ENCODE measurements around the gene SLC25A11. TPM values are rescaled to one million over a fixed set of nuclear protein-coding genes. Genes with fewer than 3 reads are reported as not detected.

SLC25A11 gene
- total RNA-seq, 1 donor from 2014 or later, result 59.2 TPM

- DNase-seq, result no peak
Observed at GRCh38 chr17:4965311-4965986, 25.6 kb upstream of the SLC25A11 start.

- no peak for DNase-seq
Observed at GRCh38 chr17:4960279-4960922, 20.6 kb upstream of the SLC25A11 start.

GRCh38 chr17:4959261-4959965 lies 19.6 kb upstream of the SLC25A11 start:
- no peak for DNase-seq

GRCh38 chr17:4958102-4958501 lies 18.3 kb upstream of the SLC25A11 start:
- no peak for DNase-seq

- no peak for DNase-seq
Observed at GRCh38 chr17:4956493-4957061, 16.7 kb upstream of the SLC25A11 start.

DNA sequence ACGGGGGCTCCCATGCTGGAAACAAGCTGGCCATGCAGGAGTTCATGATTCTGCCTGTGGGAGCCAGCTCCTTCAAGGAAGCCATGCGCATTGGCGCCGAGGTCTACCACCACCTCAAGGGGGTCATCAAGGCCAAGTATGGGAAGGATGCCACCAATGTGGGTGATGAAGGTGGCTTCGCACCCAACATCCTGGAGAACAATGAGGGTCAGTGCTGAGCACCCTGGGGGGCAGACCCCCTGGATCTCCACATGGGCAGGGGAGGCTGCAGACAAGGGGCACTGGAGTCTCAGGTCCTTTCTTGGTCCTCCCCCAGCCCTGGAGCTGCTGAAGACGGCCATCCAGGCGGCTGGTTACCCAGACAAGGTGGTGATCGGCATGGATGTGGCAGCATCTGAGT lies 15.2 kb upstream of the SLC25A11 start:
- DNase-seq, result no peak

GRCh38 chr17:4953451-4953961 lies 13.7 kb upstream of the SLC25A11 start:
- peak; percentile 34 for DNase-seq

DNA sequence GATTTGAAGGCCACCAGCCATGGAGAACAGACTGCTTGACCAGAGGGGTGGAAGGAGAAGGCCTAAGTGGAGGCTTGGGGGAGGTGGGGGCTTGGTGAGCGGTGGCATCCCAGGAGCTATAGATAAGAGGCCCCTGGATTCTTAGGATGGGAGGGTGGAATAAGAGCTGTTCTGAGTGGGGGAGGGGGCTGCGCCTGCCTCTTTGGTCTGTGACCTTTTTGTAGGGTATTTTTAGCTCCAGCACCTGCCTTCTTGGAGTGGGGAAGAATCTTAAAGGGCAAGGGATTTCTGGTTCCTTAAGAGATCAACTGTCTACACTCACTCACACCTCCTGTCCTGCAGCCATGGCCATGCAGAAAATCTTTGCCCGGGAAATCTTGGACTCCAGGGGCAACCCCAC lies 11.6 kb upstream of the SLC25A11 start:
- DNase-seq, result no peak

DNA sequence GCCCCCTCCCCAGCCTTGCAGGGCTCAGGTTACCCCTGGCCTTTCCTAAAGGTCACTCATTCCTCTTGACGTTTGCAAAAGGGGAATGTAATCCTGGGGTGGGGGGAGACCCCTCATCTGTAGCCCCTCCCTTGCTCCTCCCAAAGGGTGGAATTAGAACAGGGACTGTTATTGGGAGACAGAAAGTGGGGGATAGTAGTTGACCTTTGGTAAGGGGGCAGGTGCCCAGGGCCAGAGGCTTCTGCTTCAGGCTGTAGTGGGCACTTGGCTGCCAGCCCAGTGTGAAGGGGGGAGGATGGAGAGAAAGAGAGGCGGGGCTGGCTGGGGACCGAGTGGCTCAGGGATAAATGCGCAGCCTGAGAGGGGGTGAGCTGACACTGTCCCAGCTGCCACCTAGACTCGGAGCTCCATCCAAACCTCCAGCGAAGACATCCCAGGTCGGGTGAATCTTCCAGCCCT lies 10.9 kb upstream of the SLC25A11 start, which contains the start of gene ENO3:
ENO3 (plus strand) TSS at position 374 of the 459 bp plus-strand sequence. CDS start 711 bp downstream, outside the sequence.
- no peak for DNase-seq

DNA sequence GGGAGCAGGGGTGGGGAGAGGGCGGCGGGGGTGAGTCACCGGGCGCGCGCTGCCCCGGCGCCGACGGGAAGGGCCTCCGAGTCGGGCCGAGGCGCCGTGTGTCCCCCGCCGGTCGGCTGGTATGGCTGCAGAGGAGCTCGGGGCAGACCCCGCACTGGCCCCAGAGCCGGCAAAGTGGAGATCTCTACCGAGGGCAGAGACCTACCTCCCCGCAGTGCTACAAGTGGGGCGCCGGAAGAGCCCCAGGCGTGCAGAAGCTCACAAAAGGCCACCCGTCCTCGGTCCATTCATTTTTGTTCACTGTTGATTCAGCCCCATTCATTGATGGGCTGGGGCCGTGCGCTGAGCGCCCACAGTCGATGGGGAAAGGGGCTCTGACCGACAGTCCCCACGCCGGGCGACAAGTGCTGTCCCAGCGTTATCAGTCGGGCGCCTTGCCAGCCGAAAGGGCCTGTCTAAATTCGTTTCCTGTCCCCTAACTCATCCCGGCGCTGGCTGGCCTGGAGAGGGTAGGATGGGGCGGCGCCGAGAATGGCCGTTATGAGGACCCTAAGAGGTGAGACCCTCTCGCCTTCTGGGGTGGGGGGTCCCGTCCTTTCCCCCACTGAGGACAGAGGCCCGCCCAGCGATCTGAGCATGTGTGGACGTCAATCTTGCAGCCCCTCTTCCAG lies 10.4 kb upstream of the SLC25A11 start:
- no peak for DNase-seq

DNA sequence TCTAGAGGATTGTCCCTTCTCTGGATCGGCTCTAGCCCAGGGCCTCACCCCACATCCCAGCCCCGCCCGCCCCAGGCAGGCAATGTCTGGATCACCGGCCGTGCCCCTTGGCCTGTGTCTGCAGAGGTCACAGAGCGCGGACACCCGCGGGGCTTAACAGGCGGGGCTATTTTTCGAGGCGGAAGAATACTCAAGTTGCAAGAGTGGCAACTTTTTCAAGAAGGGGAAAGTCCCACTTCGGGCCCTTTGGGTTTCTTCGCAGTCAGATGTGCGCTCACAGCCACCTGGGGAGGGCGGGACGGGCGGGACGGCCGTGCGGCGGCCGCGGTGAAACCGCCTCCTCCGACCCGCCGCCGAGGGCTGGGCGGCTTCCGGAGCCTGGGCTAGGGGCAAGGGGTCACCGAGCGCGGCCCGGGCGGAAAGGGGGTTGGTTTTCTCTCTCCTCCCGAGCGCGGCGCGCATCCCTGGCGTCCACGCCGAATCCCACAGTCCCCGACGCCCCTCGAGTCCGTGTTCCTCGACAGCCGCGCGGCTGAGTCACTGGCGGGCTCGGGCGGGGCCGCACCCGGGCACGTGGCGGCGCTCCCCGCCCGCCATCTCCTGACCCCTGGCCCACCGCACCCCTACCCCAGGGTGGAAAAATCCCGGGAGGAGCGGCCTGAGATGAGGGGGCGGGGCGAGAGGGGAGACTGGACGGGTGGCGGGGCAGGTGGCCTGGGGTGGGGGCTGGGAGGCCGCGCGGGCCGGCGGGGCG lies 9.7 kb upstream of the SLC25A11 start:
- DNase-seq, result peak; percentile 69

- DNase-seq, result peak; percentile 91
Observed at GRCh38 chr17:4948931-4949320, 9.1 kb upstream of the SLC25A11 start.

DNA sequence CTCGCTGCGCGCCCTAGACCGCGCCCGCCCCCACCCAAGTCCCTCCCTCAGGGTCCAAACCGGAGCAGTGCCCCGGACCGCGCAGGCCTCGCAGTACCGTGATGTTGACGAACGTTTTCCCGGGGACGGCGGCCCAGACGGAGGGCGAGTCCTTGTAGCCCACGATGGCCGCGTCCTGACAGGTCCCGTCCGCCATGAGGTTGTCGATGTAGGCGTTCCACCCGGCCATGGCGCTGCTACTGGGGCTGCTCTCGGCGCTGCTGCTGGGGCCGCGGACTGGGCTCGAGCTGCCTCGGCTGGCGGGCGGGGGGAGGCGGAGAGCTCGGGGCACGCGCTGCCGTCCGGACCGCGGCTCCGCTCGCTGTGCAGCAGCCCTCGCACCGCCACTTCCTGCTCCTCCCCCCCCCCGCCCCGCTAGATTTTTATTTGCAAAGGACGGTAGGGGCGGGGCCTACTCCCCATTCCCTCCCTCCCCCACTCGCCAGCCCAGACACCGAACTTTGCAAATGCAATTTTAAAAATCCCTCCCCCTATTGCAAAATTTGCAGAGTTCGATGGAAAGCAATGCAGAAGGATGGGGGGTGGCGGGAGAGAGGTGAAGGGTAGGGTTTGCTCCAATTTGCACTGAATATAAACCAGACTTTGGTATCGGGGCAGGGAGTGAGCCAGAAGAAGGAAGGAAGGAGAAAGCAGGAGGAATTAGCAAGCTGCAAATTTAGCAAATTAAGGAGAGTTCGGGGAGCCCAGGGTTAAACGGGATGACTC lies 8.5 kb upstream of the SLC25A11 start, which contains the start of gene PFN1:
PFN1 (minus strand) TSS at position 365 of the 765 bp plus-strand sequence; CDS start at position 229, 136 bp downstream.
- DNase-seq, result peak; percentile 88

- DNase-seq, result peak; percentile 45
Observed at GRCh38 chr17:4947411-4948165, 7.7 kb upstream of the SLC25A11 start.

- no peak for DNase-seq
Observed at GRCh38 chr17:4947010-4947410, 7.2 kb upstream of the SLC25A11 start.

GRCh38 chr17:4946312-4946976 lies 6.6 kb upstream of the SLC25A11 start:
- no peak for DNase-seq

DNA sequence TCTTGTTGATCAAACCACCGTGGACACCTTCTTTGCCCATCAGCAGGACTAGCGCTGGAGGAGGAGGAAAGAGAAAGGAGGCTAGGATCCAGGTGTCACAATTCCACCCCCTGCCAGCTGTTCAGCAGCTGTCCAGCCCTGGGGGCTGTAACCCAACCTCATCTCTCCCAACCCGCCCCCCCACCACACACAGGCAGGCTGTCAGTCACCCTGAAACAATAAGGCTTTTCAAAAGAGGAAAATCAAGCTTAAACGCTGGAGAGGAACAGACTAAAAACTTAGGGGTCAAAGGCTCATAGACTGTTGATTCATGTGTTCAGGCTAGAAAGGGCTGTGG lies 6.1 kb upstream of the SLC25A11 start:
- DNase-seq, result no peak

GRCh38 chr17:4945176-4945943 lies 5.5 kb upstream of the SLC25A11 start:
- peak; percentile 86 for DNase-seq

Measured in dermis blood vessel endothelial cell (primary cell).